Kidney tubule cell (primary cell): Measurements from ENCODE around the gene TRRAP.

Experiments used
- DNase-seq: peaks from one replicate; pipeline ENCODE4 v3.0.0-alpha.2; 2018; ENCODE audit warnings: low spot score

The TRRAP gene

DNA sequence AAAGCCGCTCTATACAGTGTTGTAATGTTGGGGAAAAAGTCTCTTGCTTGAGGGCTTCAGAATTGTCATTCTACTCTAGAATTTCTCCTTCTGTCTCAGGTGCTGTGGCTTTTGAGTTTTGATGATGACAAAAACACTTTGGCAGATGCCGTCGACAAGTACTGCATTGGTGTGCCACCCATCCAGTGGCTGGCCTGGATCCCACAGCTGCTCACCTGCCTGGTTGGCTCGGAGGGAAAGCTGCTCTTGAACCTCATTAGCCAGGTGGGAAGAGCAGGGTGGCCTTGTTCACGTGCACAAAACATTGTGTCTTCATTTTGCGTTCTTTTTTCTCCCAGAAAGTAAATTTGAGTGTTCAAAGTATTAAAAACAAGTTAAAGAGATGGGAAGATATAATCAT is 112.0 kb downstream of the TRRAP start:
- DNase-seq = no peak

DNA sequence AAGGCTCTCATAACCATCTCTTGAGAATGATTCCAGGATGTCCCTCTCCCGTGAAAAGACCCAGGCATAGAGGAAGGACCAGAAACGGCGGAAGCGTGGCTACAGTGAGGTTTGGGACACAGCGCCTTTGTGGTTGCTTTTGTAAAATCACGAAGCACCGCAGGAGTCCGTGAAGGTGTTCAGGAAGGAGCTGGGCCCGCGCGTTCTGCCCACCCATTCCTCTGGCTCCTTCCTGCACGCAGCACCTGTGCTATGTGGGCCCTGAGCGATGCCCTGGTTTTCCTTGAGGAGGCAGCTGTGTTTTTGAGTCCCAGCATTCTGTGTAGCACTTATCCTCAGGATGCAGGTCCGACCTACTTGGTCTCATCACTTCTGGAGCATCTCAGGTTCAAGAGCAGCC is 112.8 kb downstream of the TRRAP start:
- DNase-seq = no peak

DNA sequence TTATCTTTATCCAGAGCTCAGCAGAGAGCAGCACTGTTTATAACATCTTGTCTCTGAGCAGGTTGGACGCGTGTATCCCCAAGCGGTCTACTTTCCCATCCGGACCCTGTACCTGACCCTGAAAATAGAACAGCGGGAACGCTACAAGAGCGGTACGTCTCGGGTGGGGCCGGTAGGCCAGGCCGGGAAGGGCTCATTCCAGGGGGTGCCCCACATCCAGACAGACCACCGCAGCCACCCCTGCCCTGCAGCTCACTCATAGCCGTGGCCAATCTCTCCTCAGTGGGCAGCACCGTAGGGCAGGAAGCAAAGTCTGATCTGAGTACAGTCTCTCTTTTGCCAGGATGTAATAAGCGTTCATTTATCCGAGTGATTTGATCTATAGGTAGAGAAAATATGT is 113.7 kb downstream of the TRRAP start:
- no peak for DNase-seq

DNA sequence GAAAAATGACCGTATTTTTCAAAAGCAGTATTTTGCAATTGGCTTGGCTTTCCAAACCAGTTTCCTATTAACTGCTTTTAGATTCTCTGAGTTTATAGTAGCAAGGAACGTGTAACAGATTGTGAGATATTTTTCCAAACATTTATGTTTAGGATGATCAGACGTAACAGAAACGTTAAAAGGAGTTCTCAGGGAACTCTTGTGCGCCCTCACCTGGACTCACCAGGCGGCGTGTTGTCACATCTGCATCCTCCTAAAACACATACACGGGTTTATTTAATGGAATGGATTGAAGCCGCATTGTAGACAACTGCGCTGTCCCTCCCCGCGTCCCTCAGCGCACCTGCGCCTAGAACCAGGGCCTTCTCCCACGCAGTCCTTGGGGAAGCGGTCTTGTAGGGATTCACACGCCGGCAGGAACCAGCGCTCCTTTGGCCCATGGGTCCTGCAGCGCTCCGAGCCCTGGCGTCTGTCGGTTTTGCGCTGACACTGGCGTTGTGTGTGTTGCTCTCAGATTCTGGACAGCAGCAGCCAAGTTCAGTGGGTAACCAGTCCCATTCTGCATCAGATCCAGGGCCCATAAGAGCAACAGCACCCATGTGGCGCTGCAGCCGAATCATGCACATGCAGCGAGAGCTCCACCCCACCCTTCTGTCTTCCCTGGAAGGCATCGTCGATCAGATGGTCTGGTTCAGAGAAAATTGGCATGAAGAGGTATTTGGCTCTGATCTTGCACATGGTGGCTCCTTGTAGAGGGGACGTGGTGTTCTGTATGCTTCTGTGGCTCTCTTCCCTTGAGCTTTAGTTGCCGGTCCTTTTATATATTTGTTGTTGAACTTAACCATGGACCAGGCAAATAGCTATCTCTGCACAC is 114.9 kb downstream of the TRRAP start:
- DNase-seq = no peak

DNA sequence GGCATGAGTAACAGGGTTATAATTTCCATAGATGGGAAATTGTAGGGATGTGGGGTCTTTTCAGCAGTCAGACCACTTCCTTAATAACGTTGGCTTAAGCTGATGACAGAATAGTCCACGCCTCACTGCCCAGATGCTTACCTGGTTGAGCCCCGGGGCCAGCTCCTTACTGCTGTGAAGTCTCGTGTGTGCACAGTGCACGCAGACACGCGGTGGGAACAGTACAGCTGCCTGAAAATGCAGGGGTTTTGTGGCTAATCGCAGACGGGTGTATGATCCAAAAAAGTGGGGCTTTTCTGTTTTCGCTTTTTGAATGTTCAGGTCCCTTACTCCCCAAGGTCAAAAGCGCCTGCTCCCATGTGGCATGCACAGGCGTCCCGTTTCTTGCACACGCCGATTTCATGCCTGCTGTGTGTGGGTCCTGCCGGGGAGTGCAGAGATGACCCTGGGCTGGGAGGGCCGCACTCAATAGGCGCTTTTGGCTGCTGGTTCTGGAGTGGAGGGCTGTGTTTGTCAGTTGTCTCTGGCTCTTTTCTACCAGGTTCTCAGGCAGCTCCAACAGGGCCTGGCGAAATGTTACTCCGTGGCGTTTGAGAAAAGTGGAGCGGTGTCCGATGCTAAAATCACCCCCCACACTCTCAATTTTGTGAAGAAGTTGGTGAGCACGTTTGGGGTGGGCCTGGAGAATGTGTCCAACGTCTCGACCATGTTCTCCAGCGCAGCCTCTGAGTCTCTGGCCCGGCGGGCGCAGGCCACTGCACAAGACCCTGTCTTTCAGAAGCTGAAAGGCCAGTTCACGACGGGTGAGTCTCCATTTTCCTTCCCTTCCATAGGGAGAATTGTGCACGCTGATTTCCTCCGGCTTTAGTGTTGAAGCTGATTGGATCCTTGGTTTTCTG is 116.0 kb downstream of the TRRAP start:
- no peak for DNase-seq

DNA sequence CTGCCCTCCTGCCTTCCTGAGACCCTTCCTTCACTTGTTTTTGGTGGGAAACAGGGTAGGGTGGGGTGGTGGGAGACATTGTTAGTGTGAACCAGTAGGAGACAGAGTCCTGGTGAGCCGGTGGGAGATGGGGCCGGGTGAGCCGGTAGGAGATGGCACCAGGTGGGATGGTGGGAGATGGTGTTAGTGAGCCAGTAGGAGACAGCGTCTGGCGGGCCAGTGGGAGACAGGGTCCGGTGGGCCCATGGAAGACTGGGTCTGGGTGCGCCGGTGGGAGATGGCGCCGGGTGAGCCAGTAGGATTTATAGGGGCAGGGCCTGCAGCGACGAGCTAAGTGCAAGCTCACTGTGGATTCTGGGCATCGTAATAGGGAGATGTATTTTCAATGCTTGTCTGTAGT is 116.8 kb downstream of the TRRAP start:
- no peak for DNase-seq

DNA sequence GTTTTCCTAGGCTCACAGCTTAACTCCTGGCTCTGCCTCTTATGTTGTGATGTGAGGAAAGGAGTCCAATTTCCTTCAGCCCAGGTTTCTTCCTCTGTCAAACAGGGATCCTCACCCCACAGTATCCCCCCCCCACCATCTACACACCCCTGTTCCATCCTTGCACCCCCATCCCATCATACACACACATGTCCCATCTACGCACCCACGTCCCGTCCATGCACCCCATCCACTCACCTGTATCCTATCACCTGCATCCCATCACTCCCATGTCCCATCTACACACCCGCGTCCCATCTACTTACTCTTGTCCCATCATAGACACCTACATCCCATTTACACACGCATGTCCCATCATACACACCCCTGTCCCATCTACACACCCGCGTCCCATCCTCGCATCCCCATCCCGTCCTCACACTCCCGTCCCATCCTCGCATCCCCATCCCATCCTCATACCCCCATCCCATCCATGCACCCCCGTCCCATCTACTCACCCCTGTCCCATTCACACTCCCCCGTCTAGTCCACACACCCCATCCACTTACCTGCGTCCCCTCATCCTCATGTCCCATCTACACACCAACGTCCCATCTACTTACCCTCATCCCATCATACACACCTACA is 117.3 kb downstream of the TRRAP start:
- no peak for DNase-seq

DNA sequence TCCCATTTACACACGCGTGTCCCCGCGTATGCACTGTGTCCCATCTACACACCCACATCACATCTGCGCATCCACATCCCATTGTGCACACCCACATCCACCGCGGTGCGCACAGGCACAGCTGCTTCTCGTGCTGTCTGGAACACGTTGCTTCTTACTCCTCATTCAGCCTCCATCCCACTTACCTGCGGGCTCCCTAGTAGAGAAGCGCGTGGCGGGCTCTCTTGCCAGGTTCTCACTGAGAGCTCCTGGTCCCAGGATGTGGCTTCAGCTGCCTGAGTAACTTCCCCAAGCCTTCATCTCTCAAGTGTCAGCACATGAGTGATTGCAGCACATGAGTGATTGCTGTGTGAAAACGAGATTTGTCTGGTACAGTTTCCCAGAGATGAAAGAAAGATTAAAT is 117.8 kb downstream of the TRRAP start:
- no peak for DNase-seq

DNA sequence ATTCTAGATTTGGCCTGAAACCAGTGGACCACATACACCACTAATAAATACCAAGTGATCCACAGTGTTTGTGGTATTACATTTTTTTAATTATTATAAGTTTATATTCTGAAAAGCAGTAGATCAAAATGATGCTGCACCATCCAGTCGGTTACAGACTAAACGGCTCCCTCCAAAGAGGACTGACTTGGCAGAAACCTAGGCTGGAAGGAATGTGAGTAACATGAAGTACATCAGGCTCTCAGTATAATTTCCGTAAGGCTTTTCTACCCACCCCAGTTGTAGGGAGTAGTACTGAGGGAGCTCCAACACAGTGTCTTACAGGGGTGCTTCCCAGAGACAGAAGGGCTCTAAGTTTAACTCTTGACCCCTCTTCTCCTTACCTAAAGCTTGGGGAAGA is 119.5 kb downstream of the TRRAP start:
- no peak for DNase-seq

DNA sequence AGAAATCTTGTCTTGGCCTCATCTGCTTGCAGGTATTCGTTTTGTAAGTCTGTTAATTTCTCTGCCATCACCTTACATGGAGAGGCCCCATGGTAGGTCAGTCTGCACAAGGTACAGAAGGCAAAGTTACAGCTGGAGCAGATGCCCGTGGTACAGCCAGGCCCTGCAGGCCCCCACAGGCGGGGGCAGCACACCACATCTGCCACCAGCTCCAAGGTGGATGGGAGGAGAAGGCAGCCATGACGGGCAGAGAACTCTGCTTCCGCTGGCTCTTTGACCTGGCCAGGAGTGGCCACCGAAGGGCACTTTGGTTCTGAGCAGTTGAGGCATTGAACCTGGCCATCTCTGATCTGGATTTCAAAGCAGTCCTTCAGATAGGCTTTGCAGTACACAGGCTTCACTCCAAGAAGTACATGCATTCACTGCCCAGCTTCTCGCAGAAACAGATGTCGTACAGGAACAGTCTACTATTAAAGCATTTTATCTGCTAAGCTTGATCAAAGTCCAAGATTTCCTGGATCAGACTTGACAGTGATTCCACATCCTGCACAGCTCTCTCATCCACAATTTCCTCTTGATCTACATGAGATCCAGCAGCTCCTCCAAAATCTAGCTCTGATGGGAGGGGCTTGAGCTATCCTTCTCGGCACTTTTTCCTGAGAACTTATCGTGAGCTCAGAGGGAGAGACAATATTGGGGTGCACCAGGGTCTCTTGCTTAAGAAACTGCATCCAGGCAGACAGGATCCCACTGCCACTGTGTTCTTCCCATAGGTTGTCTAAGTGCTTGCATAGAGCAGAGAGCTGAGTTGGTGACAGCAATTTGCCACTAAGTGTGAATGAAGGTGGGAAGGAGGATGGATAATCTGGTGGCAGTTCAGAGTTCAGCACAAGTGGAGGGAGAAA is 120.7 kb downstream of the TRRAP start:
- DNase-seq = no peak

DNA sequence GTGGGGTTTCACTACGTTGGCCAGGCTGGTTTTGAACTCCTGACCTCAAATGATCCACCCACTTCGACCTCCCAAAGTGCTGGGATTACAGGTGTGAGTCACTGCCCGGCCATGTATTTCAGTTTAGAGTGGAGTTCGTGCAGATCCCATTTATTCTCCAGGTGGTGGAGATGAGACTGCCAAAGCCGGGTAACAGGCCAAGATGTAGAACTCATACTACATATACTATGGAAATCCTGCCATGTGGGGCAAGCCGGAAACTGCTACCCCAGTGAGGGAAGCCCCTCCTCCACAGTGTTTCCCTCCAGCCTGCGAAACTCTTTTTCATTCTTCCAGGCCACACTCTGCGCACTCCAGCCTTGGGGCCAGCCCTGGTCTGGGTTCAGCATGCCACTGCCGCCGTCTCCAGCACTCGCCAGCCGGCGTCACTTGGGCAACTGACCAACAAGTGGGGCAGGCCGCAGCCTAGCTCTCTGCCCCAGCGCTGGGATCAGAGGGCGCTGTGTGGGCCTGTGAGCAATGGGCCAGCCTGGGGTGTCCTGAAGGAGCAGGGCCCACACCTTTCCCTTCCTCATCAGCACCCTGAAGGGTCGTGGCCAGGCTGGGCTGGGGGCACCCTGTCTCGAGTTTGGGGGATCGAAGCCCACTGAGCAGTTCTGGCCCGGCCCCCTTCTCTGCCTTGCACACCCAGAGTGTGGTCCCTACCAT is 122.0 kb downstream of the TRRAP start:
- DNase-seq = peak; percentile 54

DNA sequence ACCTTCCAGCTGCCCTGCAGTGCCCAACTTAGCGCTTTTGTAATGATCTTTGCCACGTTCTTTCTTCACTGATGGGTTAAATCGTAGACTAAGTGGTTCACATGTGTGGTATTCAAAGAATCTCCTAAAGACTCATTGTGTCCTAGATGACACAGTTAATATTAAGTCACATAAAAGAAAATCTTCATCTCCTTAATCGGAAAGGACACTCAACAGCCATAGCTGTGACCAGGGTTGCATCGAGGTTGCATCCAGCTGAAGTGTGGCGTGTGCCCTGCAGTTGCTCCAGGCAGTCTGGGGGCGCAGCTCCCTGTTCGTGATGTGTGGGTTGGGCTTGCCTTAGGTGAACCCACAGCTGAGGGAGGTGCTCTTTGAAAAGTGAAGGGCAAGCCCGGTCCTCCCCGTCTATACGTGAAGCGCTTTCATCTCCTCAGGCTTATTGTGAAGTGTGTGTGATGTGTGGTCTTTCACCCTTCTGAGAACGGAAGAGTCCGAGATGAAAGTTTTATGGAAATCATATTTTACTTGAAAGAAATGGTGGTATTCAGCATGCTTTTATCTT is 122.7 kb downstream of the TRRAP start:
- peak; percentile 70 for DNase-seq

DNA sequence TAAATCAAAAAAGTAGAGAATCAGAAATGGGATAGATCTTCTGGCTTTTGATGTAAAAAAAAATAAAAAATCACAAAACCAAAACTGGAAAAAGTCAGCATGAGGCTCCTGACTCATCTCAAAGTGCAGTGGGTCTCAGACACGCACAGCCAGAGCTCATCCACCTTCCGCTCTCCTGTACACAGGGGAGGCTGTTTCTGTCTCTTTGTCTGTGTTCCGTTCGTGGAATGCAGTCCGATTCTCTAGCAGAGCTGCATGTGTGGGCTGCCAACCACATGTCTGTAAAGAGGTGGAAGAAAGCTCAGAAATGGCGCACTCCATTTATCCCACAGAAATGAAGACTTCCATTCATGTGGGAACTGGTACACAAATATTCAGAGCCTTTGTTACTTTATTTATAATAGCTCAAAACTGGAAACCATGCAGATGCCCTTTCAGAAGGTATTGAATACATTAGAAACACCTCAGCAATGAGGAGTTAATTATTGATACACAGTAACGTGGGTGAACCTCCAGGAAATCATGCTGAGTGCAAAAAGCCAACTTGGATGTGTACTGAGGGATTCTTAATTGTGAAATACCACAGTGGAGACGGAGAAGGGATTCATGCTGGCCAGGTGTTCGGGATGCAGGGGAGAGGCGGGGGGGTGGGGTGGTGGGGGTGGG is 123.3 kb downstream of the TRRAP start:
- peak; percentile 85 for DNase-seq

DNA sequence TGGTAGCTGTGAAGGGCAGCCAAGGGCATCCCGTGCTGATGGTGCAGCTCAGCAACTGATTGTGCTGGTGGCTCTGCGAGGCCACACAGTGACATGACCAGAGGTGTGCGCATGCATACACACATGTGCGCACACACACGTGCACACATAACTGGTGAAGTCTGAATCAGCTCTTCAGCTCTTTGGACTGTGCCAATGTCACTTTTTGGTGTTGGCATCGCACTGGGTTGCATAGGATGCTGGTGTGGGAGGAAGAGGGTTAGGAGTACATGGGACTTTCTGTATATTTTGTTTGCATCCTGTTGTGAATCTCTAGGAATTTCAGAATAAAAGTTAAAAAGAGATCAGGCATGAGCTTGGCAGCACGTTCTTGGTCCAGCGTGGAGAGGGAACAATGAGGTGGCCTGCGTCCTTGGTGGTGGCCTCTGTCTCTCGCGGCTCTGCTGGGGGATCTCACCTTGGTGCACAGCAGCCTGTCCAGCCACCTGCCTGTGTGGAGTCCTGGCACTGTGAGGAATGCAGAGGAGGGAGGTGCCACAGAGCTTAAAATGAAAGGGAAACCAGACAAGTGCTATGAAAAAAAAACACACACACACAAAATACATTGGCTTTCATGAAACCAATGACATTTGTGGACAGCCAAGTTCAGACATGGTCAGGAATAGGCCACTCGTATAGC is 124.0 kb downstream of the TRRAP start:
- DNase-seq = peak; percentile 73

DNA sequence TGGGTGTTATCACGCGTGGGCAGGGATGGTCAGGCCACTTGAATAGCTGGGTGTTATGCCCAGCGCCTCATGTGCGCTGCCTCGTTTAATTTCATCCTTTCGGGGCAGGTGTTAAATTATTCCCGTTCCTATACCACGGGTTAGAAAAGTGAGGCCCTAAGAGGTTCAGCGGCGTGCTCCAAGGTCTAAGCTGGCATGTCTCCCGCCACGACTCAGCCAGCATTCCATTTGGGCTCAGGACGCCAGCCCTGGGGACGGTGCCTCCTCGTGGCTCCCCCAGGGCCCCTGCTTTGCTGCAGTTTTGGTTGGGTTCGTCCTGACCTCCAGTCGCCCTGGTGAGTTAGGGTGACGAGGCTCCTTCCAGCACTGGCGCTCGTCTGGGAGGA is 124.5 kb downstream of the TRRAP start:
- DNase-seq = peak; percentile 61

DNA sequence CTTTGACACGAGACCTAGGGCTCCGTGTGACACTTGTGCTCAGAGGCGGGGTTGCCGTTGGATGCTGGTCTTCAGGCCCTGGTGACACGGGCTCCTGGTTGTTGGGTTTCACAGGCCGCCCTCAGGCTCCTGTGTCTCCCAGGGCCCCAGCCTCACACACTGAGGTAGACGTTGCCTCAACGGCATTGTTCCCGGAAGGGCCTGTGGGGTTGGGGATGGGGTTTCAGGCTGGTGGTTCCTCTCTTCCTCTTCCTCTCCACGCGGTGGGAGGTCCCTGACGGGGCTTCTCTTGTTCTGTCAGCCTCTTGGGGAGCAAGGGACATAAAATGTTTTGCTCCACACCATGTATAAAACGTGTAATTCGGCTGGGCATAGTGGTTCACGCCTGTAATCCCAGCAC is 125.1 kb downstream of the TRRAP start:
- DNase-seq = no peak

DNA sequence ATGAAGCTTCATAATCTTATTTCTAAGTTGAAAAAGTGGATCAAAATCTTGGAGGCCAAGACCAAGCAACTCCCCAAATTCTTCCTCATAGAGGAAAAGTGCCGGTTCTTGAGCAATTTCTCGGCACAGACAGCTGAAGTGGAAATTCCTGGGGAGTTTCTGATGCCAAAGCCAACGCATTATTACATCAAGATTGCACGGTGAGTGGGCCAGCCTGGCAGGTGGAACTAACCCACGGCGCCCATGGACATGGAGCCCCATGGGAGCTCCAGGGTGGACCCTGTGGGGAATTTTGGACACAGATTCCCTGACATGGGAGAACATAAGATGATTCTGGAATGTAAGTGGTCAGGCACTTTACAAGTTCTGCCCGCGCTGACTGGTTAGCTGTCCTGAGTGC is 125.9 kb downstream of the TRRAP start:
- DNase-seq = no peak

DNA sequence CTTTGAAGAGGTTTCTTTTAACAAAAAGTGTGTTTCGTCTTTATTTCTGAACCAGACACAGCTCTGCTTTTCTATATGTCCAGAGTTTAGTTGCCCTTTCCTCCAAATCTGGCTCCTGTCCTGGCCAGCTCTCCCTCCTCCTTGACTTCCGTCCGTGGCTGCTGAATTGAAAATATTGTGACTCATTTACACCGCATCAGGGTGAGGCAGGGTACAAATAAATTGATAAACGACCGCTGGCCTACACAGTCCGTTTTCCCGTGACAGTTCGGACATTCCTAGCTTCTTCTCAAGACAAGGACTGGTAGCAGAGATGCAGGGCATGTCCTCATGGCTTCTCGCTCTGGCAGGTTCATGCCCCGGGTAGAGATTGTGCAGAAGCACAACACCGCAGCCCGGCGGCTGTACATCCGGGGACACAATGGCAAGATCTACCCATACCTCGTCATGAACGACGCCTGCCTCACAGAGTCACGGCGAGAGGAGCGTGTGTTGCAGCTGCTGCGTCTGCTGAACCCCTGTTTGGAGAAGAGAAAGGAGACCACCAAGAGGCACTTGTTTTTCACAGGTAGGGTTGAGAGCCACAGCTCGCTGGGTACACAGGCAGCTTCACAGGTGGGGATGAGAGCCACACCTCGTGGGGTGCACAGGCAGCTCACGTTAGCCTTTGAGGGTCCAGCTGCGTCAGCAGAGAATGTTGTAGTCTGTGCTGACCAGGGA is 126.6 kb downstream of the TRRAP start:
- DNase-seq = no peak

DNA sequence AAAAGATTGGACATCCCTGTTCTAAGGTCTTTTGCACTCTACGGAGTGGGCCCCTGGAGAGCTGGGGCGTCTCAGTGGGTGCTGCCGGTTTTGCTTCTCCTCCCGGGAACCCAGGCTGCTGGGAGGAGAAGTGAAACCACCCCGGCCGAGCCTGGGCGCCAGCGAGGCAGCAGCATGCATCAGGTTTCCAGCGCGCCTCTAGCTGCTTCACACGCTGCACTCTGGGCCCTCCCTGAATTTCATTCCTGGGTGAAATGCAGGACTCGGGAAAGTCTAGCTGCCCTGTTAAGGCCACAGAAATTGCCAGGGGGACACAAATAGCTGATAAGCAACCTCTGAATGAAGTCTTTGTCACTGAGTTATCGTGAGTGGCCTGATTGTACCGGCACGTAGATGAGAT is 127.4 kb downstream of the TRRAP start:
- no peak for DNase-seq
